Liver (tissue), 3 donors: Measurements from ENCODE around the gene HOXB8.

ENCODE experiments used
- EGR1 ChIP-seq, 2 donors: IDR thresholded peaks; 2 replicates each; pipeline ENCODE4 v1.6.1; 2016 to 2018; ENCODE audit warnings: antibody characterized with exemption in 2 of 2, low read depth in 2 of 2
- FOXA2 ChIP-seq: IDR thresholded peaks from 2 replicates; pipeline ENCODE4 v1.6.1; 2016; ENCODE audit warnings: antibody characterized with exemption
- GABPA ChIP-seq, 2 donors: IDR thresholded peaks in 1 of 2; conservative IDR thresholded peaks in 1 of 2; 2 replicates each; pipeline ENCODE4 v1.6.1; 2016; ENCODE audit warnings: antibody characterized with exemption in 2 of 2, mild to moderate bottlenecking in 1 of 2, moderate library complexity in 1 of 2
- JUND ChIP-seq, 2 donors: IDR thresholded peaks; 2 replicates each; pipeline ENCODE4 v1.6.1; 2016; ENCODE audit warnings: antibody characterized with exemption in 2 of 2
- NR2F2 ChIP-seq: IDR thresholded peaks from 2 replicates; pipeline ENCODE4 v1.6.1; 2016; ENCODE audit warnings: antibody characterized with exemption
- RAD21 ChIP-seq, 2 donors: IDR thresholded peaks; 2 replicates each; pipeline ENCODE4 v1.6.1; 2016; ENCODE audit warnings: antibody characterized with exemption in 2 of 2, mild to moderate bottlenecking in 2 of 2
- TAF1 ChIP-seq: conservative IDR thresholded peaks from 2 replicates; pipeline ENCODE4 v1.6.1; 2016; ENCODE audit warnings: antibody characterized with exemption, mild to moderate bottlenecking
- TF ChIP-seq, protein P1 (sequence below): IDR thresholded peaks from 2 replicates; pipeline ENCODE4 v1.6.1; 2016; ENCODE audit warnings: antibody characterized with exemption
- TF ChIP-seq, protein P2 (sequence below): IDR thresholded peaks from 2 replicates; pipeline ENCODE4 v1.6.1; 2016; ENCODE audit warnings: antibody characterized with exemption, mild to moderate bottlenecking
- TF ChIP-seq, protein P3 (sequence below): fragments of 150-350 bp; IDR thresholded peaks from 2 replicates; pipeline ENCODE4 v1.5.1; 2017; ENCODE audit warnings: improper control_type of control experiment, low read depth, low read length; ENCODE audit not compliant: missing input control
- TF ChIP-seq, protein P4 (sequence below): IDR thresholded peaks from 2 replicates; pipeline ENCODE4 v1.6.1; 2016; ENCODE audit warnings: antibody characterized with exemption
- donor health status: healthy.
- donor health status: healthy.

DNA sequence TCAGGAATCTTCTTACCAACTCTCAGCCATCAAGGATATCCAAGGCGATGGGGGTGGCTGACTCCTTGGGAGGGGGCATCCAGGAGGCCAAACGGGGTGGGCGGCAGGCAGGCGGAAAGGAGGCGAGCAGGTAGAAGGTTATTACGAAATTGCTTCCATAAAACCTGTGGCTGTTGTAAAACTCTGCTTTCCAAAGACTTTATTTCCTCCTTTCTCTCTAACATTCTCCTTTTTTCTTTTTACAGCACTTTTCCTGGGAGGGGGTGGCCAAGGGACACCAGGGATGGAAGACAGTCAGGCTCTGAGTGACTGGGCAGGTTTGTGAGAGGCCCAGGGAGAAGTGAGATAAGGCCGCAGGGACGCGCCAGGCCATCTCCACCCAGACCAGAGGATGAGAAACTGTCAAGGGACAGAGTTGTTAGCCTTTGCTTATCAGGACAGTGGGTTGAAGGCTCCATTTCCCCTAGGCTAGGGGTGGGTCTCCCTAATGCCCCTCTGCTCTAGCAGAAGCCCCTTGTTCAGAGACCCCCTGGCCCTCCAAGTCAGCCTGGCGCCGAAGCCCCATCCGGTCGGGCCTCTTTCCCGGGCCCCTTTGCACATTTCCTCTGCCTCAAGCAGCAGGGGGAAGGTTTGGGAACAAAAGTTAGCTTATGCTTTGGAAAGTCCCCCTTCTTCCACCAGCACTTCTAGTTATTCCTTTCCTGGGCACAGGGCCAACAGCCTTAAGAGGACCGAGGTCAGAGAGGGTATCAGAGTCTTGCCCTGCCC lies 16.0 kb upstream of the HOXB8 start:
- TF ChIP-seq, protein P1, sequence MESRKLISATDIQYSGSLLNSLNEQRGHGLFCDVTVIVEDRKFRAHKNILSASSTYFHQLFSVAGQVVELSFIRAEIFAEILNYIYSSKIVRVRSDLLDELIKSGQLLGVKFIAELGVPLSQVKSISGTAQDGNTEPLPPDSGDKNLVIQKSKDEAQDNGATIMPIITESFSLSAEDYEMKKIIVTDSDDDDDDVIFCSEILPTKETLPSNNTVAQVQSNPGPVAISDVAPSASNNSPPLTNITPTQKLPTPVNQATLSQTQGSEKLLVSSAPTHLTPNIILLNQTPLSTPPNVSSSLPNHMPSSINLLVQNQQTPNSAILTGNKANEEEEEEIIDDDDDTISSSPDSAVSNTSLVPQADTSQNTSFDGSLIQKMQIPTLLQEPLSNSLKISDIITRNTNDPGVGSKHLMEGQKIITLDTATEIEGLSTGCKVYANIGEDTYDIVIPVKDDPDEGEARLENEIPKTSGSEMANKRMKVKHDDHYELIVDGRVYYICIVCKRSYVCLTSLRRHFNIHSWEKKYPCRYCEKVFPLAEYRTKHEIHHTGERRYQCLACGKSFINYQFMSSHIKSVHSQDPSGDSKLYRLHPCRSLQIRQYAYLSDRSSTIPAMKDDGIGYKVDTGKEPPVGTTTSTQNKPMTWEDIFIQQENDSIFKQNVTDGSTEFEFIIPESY = no peak
- TF ChIP-seq GABPA (IDR thresholded peaks at IDR 0.05 in 1 of 2, conservative IDR thresholded peaks at IDR 0.05 in 1 of 2) (no peak), JUND (IDR thresholded peaks at IDR 0.05) (no peak), FOXA2 (no peak), EGR1 (IDR thresholded peaks at IDR 0.05; ENCODE audit: low read depth in 2 of 2) (no peak), TAF1 (no peak), RAD21 (IDR thresholded peaks at IDR 0.05) (no peak), NR2F2 (no peak)
- TF ChIP-seq, protein P2, sequence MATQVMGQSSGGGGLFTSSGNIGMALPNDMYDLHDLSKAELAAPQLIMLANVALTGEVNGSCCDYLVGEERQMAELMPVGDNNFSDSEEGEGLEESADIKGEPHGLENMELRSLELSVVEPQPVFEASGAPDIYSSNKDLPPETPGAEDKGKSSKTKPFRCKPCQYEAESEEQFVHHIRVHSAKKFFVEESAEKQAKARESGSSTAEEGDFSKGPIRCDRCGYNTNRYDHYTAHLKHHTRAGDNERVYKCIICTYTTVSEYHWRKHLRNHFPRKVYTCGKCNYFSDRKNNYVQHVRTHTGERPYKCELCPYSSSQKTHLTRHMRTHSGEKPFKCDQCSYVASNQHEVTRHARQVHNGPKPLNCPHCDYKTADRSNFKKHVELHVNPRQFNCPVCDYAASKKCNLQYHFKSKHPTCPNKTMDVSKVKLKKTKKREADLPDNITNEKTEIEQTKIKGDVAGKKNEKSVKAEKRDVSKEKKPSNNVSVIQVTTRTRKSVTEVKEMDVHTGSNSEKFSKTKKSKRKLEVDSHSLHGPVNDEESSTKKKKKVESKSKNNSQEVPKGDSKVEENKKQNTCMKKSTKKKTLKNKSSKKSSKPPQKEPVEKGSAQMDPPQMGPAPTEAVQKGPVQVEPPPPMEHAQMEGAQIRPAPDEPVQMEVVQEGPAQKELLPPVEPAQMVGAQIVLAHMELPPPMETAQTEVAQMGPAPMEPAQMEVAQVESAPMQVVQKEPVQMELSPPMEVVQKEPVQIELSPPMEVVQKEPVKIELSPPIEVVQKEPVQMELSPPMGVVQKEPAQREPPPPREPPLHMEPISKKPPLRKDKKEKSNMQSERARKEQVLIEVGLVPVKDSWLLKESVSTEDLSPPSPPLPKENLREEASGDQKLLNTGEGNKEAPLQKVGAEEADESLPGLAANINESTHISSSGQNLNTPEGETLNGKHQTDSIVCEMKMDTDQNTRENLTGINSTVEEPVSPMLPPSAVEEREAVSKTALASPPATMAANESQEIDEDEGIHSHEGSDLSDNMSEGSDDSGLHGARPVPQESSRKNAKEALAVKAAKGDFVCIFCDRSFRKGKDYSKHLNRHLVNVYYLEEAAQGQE = no peak
- TF ChIP-seq, protein P3, sequence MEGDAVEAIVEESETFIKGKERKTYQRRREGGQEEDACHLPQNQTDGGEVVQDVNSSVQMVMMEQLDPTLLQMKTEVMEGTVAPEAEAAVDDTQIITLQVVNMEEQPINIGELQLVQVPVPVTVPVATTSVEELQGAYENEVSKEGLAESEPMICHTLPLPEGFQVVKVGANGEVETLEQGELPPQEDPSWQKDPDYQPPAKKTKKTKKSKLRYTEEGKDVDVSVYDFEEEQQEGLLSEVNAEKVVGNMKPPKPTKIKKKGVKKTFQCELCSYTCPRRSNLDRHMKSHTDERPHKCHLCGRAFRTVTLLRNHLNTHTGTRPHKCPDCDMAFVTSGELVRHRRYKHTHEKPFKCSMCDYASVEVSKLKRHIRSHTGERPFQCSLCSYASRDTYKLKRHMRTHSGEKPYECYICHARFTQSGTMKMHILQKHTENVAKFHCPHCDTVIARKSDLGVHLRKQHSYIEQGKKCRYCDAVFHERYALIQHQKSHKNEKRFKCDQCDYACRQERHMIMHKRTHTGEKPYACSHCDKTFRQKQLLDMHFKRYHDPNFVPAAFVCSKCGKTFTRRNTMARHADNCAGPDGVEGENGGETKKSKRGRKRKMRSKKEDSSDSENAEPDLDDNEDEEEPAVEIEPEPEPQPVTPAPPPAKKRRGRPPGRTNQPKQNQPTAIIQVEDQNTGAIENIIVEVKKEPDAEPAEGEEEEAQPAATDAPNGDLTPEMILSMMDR = no peak
- TF ChIP-seq, protein P4, sequence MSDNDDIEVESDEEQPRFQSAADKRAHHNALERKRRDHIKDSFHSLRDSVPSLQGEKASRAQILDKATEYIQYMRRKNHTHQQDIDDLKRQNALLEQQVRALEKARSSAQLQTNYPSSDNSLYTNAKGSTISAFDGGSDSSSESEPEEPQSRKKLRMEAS = no peak
